Measurements from ENCODE around the gene CREB5. TPM values are rescaled to one million over a fixed set of nuclear protein-coding genes. Genes with fewer than 3 reads are reported as not detected.

The CREB5 gene
- total RNA-seq, 1 donor from 2014 or later, result 4.5 TPM

DNA sequence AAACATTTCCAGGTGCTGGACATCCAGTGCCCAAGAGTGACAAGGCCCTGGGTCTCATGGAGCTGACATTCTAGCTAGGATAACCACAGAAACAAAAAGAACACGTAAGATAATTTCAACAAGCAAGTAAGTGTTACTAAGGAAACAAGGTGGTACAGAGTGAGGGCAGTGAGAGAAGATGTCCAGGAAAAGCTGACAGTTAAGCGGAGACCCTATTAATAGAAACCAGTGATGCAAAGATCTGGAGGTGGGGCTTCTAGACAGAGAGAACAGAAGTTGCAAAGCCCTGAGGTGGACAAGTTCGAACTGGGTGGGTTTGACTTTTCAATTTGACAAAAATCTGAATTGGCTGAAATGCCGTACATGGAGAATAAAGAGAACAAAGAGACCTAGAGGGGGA, 449.5 kb downstream of the CREB5 start:
- peak; percentile 54 for ATAC-seq
- DNase-seq, result no peak
- intact Hi-C loops (cut with micrococcal nuclease), result no loop called here

DNA sequence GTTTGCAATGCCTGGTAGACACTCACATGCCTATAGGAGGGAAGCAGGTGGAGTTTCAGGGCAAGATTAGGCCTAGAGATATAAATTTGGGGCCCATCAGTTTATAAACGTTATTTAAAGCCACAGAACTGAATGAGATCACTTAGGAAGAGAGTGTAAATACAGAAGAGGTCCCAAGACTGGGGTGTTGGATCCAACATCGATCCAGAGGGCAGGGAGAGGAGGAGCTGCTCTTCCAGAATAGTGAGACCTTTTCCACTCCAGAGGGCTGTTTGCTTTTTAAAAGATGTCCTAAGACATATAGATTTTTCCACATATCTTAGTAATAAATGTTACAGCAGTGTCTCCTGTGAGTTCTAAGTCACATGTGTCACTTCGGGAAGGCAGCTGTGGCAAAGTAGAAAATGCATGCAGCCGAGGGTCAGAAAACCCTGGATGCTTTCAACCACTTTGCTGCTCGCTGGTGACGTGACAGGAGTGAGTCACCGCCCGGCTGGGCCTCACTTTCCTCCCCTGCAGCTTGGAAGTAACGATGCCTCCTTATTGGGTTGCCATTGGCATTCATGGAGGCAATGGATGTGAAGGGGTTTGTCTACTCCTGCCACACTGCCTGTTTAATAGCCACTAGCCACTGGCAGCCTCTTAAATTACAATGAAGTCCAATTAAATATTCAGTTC, 450.4 kb downstream of the CREB5 start:
- intact Hi-C loops (cut with micrococcal nuclease), result no loop called here
- ATAC-seq (no peak), DNase-seq (no peak)

DNA sequence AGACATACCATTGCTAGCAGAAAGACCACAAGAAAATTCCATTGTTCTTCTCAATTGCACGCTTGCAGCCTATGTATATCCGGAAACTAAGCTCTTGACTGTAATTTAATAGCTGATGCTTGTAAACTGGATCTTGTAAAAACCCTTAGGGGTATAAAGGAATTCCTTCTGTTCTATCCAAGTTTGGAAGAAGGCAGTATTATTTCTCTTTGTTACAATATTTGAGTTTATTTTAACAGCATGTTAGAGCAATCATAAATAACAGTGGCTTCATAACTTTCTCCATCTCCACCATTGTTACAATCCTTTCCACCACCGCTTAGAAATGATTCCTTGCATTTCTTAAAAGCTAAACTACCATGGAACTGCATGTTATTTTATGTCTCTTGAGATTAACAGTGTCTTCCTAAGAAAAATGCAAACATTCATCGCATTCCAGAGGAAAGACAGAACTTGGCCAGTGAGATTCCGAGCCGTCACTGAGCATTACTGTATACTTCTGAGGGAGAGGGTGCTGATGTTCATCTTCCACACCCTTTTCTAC, 453.4 kb downstream of the CREB5 start:
- DNase-seq (no peak), ATAC-seq (no peak)
- intact Hi-C loops (cut with micrococcal nuclease), result no loop called here

DNA sequence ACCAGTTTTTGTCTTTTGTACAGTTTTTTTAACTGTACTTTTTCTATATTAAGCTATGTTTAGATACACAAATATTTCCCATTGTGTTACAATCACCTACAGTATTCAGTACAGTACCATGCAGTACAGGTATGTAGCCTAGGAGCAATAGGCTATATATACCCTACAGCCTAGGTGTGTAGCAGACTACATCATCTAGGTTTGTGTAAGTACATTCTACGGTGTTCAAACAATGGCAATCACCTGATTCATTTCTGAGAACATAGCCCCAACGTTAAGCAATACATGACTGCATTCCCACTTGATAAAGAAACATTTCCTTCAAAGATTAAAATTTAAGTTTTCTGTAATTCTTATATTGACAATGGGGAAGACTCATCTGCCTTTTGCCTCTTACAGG, 456.4 kb downstream of the CREB5 start:
- intact Hi-C loops (cut with micrococcal nuclease), result no loop called here
- no peak for DNase-seq
- ATAC-seq, result no peak

DNA sequence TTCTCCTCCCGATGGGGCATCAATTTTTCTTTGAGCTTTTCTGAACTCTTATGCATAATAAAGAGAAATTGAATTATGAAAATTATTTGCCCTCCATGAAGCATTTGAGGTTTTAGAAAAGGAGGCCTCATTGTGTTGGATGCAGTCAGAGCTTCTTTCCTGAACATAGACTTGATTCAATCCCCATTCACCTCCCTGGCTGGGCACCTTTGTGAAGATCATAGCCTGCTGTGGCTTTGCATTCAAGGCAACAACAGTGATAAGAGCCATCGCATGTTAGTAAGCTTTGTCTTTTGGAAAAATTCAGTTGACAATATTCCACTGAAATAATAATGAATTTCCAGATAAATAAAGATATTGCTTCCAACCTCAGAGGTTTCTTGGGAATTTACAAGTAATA, 458.8 kb downstream of the CREB5 start:
- DNase-seq (no peak), ATAC-seq (no peak)
- intact Hi-C loops (cut with micrococcal nuclease), result no loop called here

DNA sequence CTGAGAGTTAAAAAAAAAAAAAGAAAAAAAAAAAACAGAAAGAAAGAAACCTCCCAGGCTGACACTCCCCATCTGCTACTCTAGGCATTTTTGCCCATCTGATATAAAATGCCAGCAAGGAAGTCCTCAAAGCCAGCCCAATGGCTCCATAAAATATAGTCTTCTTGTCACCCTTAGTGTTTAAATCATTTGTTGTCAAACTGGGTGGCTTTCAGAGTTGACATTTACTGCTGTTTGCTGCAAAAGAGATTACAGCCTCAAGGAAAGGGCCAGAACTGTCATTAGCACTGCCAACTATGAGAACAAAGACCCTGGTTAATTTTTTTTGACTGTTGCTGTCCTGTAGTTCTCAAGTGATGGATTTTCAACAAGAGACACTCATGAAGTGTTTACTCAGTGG, 459.3 kb downstream of the CREB5 start:
- ATAC-seq (no peak), DNase-seq (no peak)
- intact Hi-C loops (cut with micrococcal nuclease), result no loop called here

DNA sequence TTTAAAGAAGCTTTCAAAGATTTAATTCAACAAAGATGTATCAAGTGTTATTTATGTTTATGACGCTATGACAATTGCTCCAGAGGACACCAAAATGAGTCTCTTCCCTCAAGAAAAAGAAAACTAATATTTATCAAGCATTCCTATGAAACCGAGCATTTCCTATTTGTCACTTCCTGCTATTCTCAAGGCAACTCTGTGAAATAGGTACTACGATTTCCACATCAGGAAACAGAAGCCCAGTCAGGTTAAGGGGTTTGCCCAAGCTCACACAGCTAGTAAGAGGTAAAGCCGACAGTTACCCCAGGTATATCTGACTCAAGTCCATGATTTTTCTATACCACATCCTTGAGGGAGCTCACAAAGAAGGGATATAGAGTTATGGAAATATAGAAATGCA, 459.9 kb downstream of the CREB5 start:
- ATAC-seq, result no peak
- no peak for DNase-seq
- intact Hi-C loops (cut with micrococcal nuclease), result no loop called here

DNA sequence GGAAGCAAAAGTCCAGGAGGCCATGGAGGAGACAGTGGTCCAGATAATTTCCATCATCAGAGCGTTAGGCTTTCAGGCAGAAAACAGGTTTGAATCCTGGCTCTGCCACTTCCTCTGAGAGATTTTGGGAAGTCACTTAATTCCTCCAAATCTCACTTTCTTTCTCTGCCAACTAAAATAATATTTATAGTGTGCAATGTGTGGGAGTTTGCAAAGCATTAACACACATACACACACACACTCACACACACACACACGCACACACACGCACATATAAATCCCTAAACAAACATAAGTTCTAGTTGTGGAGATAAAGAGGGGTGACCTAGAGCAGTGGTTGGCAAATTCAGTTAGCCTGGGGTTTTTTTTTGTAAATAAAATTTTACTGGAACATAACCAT, 461.0 kb downstream of the CREB5 start:
- ATAC-seq, result no peak
- intact Hi-C loops (cut with micrococcal nuclease), result no loop called here
- no peak for DNase-seq

DNA sequence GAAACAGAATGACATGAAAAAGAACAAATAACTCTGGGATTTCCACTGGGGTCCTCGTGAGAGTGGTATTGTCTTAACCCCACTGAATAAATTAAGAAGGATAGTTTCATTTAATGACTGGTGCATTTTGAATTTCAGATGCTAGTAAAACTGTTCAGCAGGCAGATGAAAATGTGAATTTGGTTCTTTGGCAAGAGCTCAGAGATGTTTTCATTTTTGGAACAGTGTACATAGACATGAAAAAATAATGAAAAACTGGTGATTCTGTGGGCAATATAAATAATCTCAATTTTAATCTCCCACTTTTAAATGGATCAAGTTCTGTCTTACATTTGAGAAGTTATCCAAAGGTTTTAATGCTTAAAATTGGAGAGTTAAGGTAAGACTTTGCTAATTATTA, 461.7 kb downstream of the CREB5 start:
- intact Hi-C loops (cut with micrococcal nuclease), result no loop called here
- no peak for ATAC-seq
- DNase-seq, result no peak

Other genes with a start within 250 kb of the CREB5 start
- gene JAZF1, start 231.7 kb upstream of the CREB5 start, total RNA-seq, result 23.2 TPM

All from left ventricle myocardium superior (tissue), 1 donor.